ENCODE results near the gene EPHB6. TPM values are rescaled to one million over a fixed set of nuclear protein-coding genes. Genes with fewer than 3 reads are reported as not detected.

EPHB6 gene
- total and polyA plus RNA-seq, 8 donors: 23.8 to 165 (median 28.8) TPM

GRCh38 chr7:142901426-142902259 lies 46.8 kb downstream of the EPHB6 start:
- 63 to 67% methylated on average over 15 of the region's 15 CpGs for WGBS, 2 donors
- DNase-seq (no peak), FAIRE-seq (no peak), ATAC-seq (no peak)
- TF ChIP-seq CTCF (IDR thresholded peaks at IDR 0.05): no peak
- Histone ChIP-seq H3K4me3 (no peak overlapping the region), H3K4me1 (peaks cover 0 to 4% (median 0%) of the 10 kb centered on the region in 3 donors), H3K9me3 (no peaks in the 10 kb centered on the region), H3K27ac (no peak overlapping the region), H3K27me3 (no peaks in the 10 kb centered on the region), H3K36me3 (no peaks in the 10 kb centered on the region)
- intact Hi-C loops (cut with DNase I): no loop called here

DNA sequence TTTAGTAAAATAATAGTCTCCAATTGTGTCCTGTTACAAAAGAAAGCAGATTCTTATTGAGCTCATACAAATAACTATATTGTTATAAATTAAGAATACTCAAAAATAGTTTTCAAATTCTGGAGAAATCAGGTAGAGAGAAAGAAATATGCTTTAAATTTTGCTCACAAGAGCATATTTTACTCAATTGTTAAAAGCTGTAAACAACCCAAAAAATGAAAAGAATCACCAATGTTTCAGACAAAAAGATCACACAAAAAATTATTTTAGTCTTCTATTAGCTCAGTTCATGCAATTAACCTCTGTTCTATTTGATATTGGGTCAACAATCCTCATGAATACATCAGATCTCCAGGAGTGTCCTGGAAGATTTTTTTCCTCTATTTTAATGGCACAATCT lies 49.3 kb downstream of the EPHB6 start:
- no peak overlapping the region for H3K4me3 ChIP-seq
- no peaks in the 10 kb centered on the region for H3K36me3 ChIP-seq
- TF ChIP-seq CTCF (IDR thresholded peaks at IDR 0.05): no peak
- H3K27me3 ChIP-seq: no peaks in the 10 kb centered on the region
- H3K4me1 ChIP-seq: no peaks in the 10 kb centered on the region
- intact Hi-C loops (cut with DNase I): no loop called here
- H3K9me3 ChIP-seq: no peaks in the 10 kb centered on the region
- H3K27ac ChIP-seq: no peak overlapping the region
- no peak for FAIRE-seq
- ATAC-seq: no peak
- no peak for DNase-seq

GRCh38 chr7:142905759-142906158 lies 50.9 kb downstream of the EPHB6 start:
- H3K27ac ChIP-seq: no peak overlapping the region
- H3K4me3 ChIP-seq: no peak overlapping the region
- ATAC-seq (no peak), DNase-seq (no peak), FAIRE-seq (no peak)
- intact Hi-C loops (cut with DNase I): no loop called here
- 66 to 81% methylated on average over 2 of the region's 2 CpGs for WGBS, 2 donors
- H3K9me3 ChIP-seq: no peaks in the 10 kb centered on the region
- H3K36me3 ChIP-seq: no peaks in the 10 kb centered on the region
- peaks cover 2 to 10% (median 9%) of the 10 kb centered on the region in 3 donors for H3K4me1 ChIP-seq
- no peaks in the 10 kb centered on the region for H3K27me3 ChIP-seq
- no peak for TF ChIP-seq CTCF (IDR thresholded peaks at IDR 0.05)

- H3K4me1 ChIP-seq: peaks cover 4 to 10% (median 9%) of the 10 kb centered on the region in 3 donors
- FAIRE-seq (no peak), DNase-seq (no peak), ATAC-seq (no peak)
- intact Hi-C loops (cut with DNase I): no loop called here
- no peak overlapping the region for H3K27ac ChIP-seq
- no peak for TF ChIP-seq CTCF (IDR thresholded peaks at IDR 0.05)
- no peaks in the 10 kb centered on the region for H3K27me3 ChIP-seq
- H3K36me3 ChIP-seq: no peaks in the 10 kb centered on the region
- H3K4me3 ChIP-seq: no peak overlapping the region
- 92 to 94% methylated on average over 2 of the region's 2 CpGs for WGBS, 2 donors
- no peaks in the 10 kb centered on the region for H3K9me3 ChIP-seq
Measured at GRCh38 chr7:142906643-142907042, 51.8 kb downstream of the EPHB6 start.

GRCh38 chr7:142908290-142908689 lies 53.4 kb downstream of the EPHB6 start:
- peaks cover 4 to 10% (median 9%) of the 10 kb centered on the region in 3 donors for H3K4me1 ChIP-seq
- no peak for ATAC-seq
- intact Hi-C loops (cut with DNase I): no loop called here
- DNase-seq: no peak
- no peaks in the 10 kb centered on the region for H3K27me3 ChIP-seq
- 59 to 68% methylated on average over 11 of the region's 11 CpGs for WGBS, 2 donors
- H3K27ac ChIP-seq: peak overlapping the region; percentile 61 to 83 (median 80)
- no peaks in the 10 kb centered on the region for H3K9me3 ChIP-seq
- FAIRE-seq: no peak
- no peaks in the 10 kb centered on the region for H3K36me3 ChIP-seq
- H3K4me3 ChIP-seq: no peak overlapping the region
- no peak for TF ChIP-seq CTCF (IDR thresholded peaks at IDR 0.05)

All from pancreas (tissue), 10 donors.